ENCODE data around the gene PCDH9.
"Not testable (repeated sequence)": the region's sequence is repeated elsewhere in the genome, so short reads cannot be mapped to it uniquely, and the experiment has no call there.

Gene PCDH9

GRCh38 chr13:66312312-66313087 is 917.6 kb downstream of the PCDH9 start:
- peak; percentile 48 for FAIRE-seq

DNA sequence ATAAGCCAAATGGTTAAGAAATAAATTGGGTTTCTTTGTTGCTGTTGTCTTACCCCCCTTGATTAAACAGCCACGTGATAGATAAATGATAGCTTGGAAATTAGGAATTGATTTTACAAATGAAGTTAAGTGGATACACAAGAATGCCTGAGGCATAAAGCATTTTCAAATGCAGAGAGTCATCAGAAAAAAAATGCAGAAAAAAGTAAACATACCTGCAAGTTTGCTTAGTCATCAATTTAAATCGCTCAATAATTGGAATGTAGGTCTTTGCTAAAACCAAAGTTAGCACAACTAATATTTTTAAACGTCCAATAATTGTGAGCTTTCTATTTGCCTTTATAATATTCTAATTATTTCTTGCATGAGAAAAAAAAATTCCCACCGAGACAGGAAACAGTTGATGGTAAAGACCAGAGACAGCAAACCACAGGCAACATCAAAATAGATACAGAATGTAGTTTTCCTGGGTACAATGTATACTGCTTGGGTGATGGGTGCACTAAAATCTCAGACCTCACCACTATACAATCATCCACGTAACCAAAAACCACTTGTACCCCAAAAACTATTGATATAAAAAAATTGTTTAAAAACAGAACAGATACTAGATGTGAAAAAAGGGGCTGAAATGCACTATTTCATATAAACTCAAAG is 924.0 kb downstream of the PCDH9 start:
- FAIRE-seq: no peak

GRCh38 chr13:66301482-66301881 is 928.7 kb downstream of the PCDH9 start:
- no peak for FAIRE-seq

DNA sequence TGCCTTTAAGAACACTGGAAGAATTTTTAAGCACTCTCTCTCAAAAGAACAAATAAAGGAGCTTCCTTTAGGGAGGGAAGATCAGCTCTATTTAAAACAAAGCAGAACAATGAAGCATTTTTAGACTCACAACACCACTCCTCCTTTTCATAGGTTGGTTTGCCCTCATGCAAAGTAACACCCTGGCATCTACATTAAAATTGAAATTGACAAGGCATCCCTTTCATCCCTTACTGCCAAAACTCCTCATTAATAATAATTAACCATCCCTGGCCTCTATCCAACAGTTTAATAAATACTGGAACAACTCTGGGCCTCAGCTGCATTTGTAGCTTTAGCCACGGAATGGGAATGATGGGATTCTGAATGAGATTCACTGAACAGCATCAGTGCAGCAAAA is 929.1 kb downstream of the PCDH9 start:
- no peak for FAIRE-seq

DNA sequence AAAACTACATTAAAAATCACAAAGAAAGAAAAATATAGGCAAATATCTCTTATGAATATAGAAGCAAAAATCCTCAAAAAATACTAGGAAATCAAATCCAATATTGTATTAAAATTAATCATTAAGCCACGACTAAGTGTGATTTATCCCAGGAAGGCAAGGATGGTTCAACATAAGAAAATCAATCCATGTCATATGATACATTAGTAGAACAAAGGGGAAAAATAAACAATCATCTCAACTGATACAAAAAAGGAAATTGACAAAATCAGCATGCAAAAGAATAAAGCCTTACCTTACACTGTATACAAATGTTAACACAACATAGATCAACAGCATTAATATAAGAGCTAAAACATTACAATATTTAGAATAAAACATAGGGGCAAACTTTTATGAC is 933.3 kb downstream of the PCDH9 start:
- no peak for FAIRE-seq

GRCh38 chr13:66296328-66296727 is 933.8 kb downstream of the PCDH9 start:
- FAIRE-seq: no peak

DNA sequence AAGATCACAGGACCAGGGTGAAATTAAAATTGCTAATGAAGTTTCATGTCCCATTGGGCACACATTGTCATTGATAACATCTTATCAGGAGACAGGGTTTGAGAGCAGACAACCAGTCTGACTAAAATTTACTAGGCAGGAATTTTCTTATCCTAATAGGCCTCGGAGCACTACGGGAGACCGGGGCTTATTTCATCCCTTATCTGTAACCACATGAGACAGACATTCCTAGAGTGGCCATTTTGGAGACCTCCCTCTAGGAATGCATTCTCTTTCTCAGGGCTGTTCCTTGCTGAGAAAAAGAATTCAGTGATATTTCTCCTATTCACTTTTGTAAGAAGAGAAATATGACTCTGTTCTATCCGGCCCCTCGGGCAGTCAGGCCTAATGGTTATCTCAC is 943.3 kb downstream of the PCDH9 start:
- FAIRE-seq: not testable (repeated sequence)

DNA sequence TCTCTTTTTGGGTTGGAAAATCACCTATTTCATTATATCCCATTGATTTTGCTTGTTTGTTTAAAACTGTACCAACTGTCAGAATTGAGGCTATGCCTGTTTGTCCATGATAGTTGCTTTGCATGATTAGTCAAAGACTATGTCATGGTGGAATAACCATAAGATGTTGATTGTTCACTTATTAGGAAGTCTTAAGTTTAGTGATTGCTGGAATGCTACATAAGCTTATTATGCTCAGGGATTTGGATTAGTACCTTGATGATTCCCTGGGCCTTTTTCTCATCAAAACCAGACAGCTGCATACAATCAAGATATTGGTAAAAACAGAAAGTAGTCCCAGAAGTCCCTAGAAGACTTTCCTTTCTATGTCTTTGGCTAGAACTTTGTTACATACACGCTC is 954.7 kb downstream of the PCDH9 start:
- FAIRE-seq: no peak

- no peak for FAIRE-seq
Observed at GRCh38 chr13:66273011-66273410, 957.1 kb downstream of the PCDH9 start.

- FAIRE-seq: no peak
Observed at GRCh38 chr13:66266761-66267160, 963.4 kb downstream of the PCDH9 start.

DNA sequence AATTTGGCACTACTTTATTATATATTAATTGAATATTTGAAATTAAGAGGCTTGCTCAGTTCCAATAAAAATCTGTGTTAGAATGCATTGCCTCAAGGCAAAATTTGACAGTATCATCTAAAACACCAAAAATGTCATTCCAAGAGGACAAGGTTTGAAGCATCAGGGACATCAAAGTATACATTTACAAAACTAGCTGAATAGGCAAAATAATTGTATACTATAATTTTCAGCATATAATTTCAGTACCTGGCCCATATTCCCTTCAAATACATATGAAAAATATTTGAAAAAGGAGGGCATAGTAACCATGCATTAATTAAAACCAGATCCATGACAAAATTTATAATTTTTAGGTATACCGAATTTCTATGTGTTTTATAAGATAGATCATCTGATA is 963.8 kb downstream of the PCDH9 start:
- no peak for FAIRE-seq

DNA sequence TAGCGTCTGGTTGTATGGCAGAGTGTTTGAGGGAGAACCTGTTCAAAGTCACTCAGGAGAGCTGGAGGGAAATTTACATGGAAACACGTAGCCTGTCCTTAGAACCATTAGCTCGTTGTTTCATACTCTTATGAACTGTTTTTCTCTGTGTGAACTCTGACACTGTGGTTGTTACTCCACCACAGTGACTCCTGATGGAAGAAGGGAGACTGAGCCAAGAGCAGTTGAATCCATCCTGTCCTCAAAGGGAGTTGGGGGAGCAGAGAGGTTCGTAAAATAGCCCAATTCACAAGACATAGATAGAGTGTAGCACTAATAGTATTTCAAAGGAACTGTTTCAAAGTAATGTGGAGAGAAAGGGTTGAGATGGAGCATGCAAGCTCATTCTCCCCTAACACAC is 964.8 kb downstream of the PCDH9 start:
- no peak for FAIRE-seq

DNA sequence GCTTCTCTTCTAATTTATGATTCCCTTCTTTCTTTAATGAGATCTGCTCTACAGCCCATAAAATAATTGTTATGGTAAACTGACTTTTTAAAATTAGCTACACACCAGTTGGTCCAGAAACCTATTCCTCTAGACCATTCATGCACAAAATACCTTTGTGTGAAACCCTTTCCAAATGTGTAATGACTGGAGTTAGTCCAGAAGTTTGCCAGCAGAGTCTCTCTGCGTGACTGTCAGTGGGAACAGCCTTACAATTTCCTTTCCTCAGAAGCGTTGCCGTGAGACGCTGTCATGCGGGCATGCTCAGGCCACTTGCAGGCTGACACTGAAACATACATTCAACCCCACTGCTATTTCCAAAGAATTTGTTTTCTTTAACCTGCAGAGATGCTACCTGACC is 965.2 kb downstream of the PCDH9 start:
- no peak for FAIRE-seq

- no peak for FAIRE-seq
Observed at GRCh38 chr13:66262330-66262729, 967.8 kb downstream of the PCDH9 start.

GRCh38 chr13:66259426-66259825 is 970.7 kb downstream of the PCDH9 start:
- not testable (repeated sequence) for FAIRE-seq

Measured in endometrium (tissue), 2 donors.